ENCODE measurements around the gene PTPRD.

Gene PTPRD

DNA sequence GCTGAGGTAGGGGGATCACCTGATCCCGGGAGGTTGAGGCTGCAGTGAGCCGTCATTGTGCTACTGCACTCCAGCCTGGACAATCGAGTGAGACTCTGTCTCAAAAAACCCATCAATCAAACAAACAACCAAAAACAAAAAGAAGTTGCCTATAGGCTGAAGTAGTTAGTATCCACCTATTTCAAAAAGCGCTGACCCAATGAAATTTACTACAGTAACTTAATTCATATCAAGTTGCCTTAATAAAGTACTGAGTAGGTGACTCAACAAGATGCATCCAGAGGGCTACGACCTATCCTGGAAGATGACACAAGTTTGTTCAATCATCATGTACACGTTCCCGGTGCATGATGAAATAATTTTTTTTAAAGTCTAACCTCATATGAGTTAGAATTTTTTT, 2164.6 kb downstream of the PTPRD start:
- TF ChIP-seq ZNF112 (tag by site-specific recombination; IDR thresholded peaks at IDR 0.05) (no peak), ZNF133 (tag by site-specific recombination; IDR thresholded peaks at IDR 0.05) (no peak), KLF1 (tag by site-specific recombination; IDR thresholded peaks at IDR 0.05) (no peak), GLI4 (tag by site-specific recombination; IDR thresholded peaks at IDR 0.05) (no peak), ZXDB (tag by site-specific recombination; IDR thresholded peaks at IDR 0.05) (no peak)
- ChIA-PET POLR2A (no interaction called here), CTCF (no interaction called here)

DNA sequence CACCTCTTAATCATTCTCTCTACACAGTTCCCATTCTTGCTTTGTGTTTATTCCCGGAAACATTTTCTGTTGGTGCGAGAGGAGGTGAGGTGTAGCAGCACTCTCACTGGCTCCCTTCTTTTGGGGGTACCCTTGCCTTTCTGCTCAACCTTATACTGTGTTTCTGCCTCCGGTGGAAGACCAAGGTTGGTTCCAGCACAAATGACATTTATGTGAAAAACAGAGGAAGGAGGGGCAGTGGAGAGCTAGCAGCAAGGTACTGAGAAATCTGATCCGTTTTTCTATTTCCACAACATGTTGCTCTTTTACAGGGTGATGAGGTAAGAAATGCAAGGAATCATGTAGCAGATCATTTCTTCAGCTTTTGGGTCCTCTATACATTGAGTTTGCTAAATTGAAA, 2165.2 kb downstream of the PTPRD start:
- no peaks in the 10 kb centered on the region for H3K9me3 ChIP-seq (ENCODE audit: control insufficient read depth, insufficient read depth, low read depth, low read length)
- H3K4me1 ChIP-seq (ENCODE audit: control insufficient read depth, insufficient read depth, low read length): no peaks in the 10 kb centered on the region
- no peak overlapping the region for H3K4me3 ChIP-seq (ENCODE audit: low read depth, low read length)
- H3K27ac ChIP-seq (ENCODE audit: extremely low read depth, low read depth, low read length): no peak overlapping the region
- no peaks in the 10 kb centered on the region for H3K36me3 ChIP-seq (ENCODE audit: control insufficient read depth in 2 of 2, insufficient read depth in 1 of 2, low read length in 2 of 2)
- POLR2A ChIA-PET: no interaction called here
- CTCF ChIA-PET: interaction anchor here (0.6 kb wide), 1 partner anchor 1495 kb away, joined by 3 read pairs; no protein-coding TSS in a partner anchor
- TF ChIP-seq SCRT2 (tag by site-specific recombination; IDR thresholded peaks at IDR 0.05) (peak; percentile 29; the same call in 1 of the 2 replicates), GFI1B (tag by site-specific recombination; IDR thresholded peaks at IDR 0.05) (no peak), ZNF626 (tag by site-specific recombination; IDR thresholded peaks at IDR 0.05) (no peak), FEZF1 (tag by site-specific recombination; IDR thresholded peaks at IDR 0.05) (peak; percentile 50; the same call in 1 of the 2 replicates), ZNF155 (tag by site-specific recombination; IDR thresholded peaks at IDR 0.05) (no peak), ZNF544 (tag by site-specific recombination; IDR thresholded peaks at IDR 0.05) (no peak), ZNF837 (tag by site-specific recombination; IDR thresholded peaks at IDR 0.05) (no peak), ZNF792 (tag by site-specific recombination; IDR thresholded peaks at IDR 0.05) (no peak), ZBTB21 (tag by site-specific recombination; IDR thresholded peaks at IDR 0.05) (no peak), ZNF311 (tag by site-specific recombination; IDR thresholded peaks at IDR 0.05; ENCODE audit: borderline replicate concordance) (no peak), SCRT1 (tag by site-specific recombination; IDR thresholded peaks at IDR 0.05; ENCODE audit: borderline replicate concordance) (no peak), ZNF660 (tag by site-specific recombination; IDR thresholded peaks at IDR 0.05) (no peak), ZNF510 (tag by site-specific recombination; IDR thresholded peaks at IDR 0.05; ENCODE audit: insufficient replicate concordance) (no peak), ZNF221 (tag by site-specific recombination; IDR thresholded peaks at IDR 0.05; ENCODE audit: borderline replicate concordance) (no peak), KLF9 (tag by site-specific recombination; IDR thresholded peaks at IDR 0.05; ENCODE audit: low read depth) (no peak), ZNF629 (tag by site-specific recombination; IDR thresholded peaks at IDR 0.05) (no peak)
- TF ChIP-seq, protein P1, sequence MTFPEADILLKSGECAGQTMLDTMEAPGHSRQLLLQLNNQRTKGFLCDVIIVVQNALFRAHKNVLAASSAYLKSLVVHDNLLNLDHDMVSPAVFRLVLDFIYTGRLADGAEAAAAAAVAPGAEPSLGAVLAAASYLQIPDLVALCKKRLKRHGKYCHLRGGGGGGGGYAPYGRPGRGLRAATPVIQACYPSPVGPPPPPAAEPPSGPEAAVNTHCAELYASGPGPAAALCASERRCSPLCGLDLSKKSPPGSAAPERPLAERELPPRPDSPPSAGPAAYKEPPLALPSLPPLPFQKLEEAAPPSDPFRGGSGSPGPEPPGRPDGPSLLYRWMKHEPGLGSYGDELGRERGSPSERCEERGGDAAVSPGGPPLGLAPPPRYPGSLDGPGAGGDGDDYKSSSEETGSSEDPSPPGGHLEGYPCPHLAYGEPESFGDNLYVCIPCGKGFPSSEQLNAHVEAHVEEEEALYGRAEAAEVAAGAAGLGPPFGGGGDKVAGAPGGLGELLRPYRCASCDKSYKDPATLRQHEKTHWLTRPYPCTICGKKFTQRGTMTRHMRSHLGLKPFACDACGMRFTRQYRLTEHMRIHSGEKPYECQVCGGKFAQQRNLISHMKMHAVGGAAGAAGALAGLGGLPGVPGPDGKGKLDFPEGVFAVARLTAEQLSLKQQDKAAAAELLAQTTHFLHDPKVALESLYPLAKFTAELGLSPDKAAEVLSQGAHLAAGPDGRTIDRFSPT (tag by site-specific recombination; IDR thresholded peaks at IDR 0.05): no peak

More for the DNA sequence above, 2164.6 kb downstream of the PTPRD start:
- no peaks in the 10 kb centered on the region for H3K36me3 ChIP-seq (ENCODE audit: control insufficient read depth in 2 of 2, insufficient read depth in 1 of 2, low read length in 2 of 2)
- no peaks in the 10 kb centered on the region for H3K4me1 ChIP-seq (ENCODE audit: control insufficient read depth, insufficient read depth, low read length)
- H3K27ac ChIP-seq (ENCODE audit: extremely low read depth, low read depth, low read length): no peak overlapping the region
- H3K4me3 ChIP-seq (ENCODE audit: low read depth, low read length): no peak overlapping the region
- no peaks in the 10 kb centered on the region for H3K9me3 ChIP-seq (ENCODE audit: control insufficient read depth, insufficient read depth, low read depth, low read length)

DNA sequence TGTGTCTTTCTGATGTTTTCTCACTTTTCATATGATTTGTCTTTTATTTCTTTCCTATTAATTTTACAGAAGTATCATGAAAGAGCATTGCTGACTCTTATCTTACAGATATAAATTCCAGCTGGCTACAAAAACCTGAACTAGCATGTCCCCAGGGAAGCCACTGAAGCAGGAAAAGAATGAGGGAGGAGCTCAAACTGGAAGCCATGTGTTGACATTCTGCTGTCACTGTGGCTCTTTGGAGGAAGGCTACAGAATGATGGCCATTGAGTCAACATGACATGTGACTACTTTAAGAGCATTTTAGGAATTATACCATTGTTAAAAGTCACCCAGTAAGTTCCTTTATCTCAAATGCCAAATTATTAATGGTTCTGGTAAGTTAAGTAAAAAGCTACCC, 2174.9 kb downstream of the PTPRD start:
- H3K4me1 ChIP-seq (ENCODE audit: control insufficient read depth, insufficient read depth, low read length): no peaks in the 10 kb centered on the region
- no peak for TF ChIP-seq IKZF3 (tag by site-specific recombination; IDR thresholded peaks at IDR 0.05)
- TF ChIP-seq ZNF791 (tag by site-specific recombination; IDR thresholded peaks at IDR 0.05): no peak
- no peaks in the 10 kb centered on the region for H3K36me3 ChIP-seq (ENCODE audit: control insufficient read depth in 2 of 2, insufficient read depth in 1 of 2, low read length in 2 of 2)
- ChIA-PET POLR2A (no interaction called here), CTCF (no interaction called here)
- H3K9me3 ChIP-seq (ENCODE audit: control insufficient read depth, insufficient read depth, low read depth, low read length): no peaks in the 10 kb centered on the region
- H3K27ac ChIP-seq (ENCODE audit: extremely low read depth, low read depth, low read length): no peak overlapping the region
- H3K4me3 ChIP-seq (ENCODE audit: low read depth, low read length): no peak overlapping the region
